Tibial artery (tissue), 4 donors: Measurements from ENCODE around the gene BEND4.

ENCODE experiments used
- DNase-seq, 2 donors: peaks; one replicate each; pipeline ENCODE4 v3.0.0-alpha.2; 2019
- H3K27ac ChIP-seq, 2 donors: fragments of 200-600 bp; sonication (generic) in 1 of 2; 1 replicate in 1 of 2; 2 replicates in 1 of 2; pipeline ENCODE4 v1.5.1; 2018 to 2019; ENCODE audit warnings: mild to moderate bottlenecking in 1 of 2
- H3K27me3 ChIP-seq, 2 donors: fragments of 200-600 bp; sonication (generic) in 1 of 2; one replicate each; pipeline versions ENCODE4 v1.5.1 to v1.6.0; 2016 to 2019
- H3K36me3 ChIP-seq, 3 donors: fragments of 200-600 bp; sonication (generic) in 2 of 3; one replicate each; pipeline ENCODE4 v1.5.1; 2016 to 2019; ENCODE audit warnings: mild to moderate bottlenecking in 2 of 3
- H3K4me1 ChIP-seq, 4 donors: fragments of 200-600 bp; sonication (generic) in 2 of 4; 1 replicate in 3 of 4; 2 replicates in 1 of 4; pipeline ENCODE4 v1.5.1; 2016 to 2019
- H3K4me3 ChIP-seq, 2 donors: fragments of 200-600 bp; sonication (generic) in 1 of 2; 1 replicate in 1 of 2; 2 replicates in 1 of 2; pipeline ENCODE4 v1.5.1; 2018 to 2019; ENCODE audit warnings: mild to moderate bottlenecking in 2 of 2
- H3K9me3 ChIP-seq, 3 donors: fragments of 200-600 bp; sonication (generic) in 1 of 3; one replicate each; pipeline ENCODE4 v1.5.1; 2016 to 2019
- intact Hi-C: fragments of 100-400 bp; cut with DNase I; formaldehyde crosslinking; loops from one replicate; pipeline ENCODE4 v1.15.0; 2023; ENCODE audit warnings: low total_unique reads
- TF ChIP-seq, protein P1 (sequence below), 2 experiments: fragments of 200-600 bp in 1 of 2; fragments of 450-650 bp in 1 of 2; IDR thresholded peaks; one replicate each; pipeline ENCODE4 v1.5.1; 2017 to 2019; ENCODE audit warnings: antibody characterized with exemption in 2 of 2, mild to moderate bottlenecking in 1 of 2, moderate library complexity in 1 of 2

BEND4 gene

GRCh38 chr4:42083816-42084215, 68.6 kb downstream of the BEND4 start:
- Histone ChIP-seq H3K9me3 (no peaks in the 10 kb centered on the region), H3K27ac (no peak overlapping the region), H3K4me1 (no peaks in the 10 kb centered on the region), H3K4me3 (no peak overlapping the region), H3K27me3 (no peaks in the 10 kb centered on the region), H3K36me3 (peaks cover 22 to 44% (median 40%) of the 10 kb centered on the region in 3 donors)
- TF ChIP-seq, protein P1, sequence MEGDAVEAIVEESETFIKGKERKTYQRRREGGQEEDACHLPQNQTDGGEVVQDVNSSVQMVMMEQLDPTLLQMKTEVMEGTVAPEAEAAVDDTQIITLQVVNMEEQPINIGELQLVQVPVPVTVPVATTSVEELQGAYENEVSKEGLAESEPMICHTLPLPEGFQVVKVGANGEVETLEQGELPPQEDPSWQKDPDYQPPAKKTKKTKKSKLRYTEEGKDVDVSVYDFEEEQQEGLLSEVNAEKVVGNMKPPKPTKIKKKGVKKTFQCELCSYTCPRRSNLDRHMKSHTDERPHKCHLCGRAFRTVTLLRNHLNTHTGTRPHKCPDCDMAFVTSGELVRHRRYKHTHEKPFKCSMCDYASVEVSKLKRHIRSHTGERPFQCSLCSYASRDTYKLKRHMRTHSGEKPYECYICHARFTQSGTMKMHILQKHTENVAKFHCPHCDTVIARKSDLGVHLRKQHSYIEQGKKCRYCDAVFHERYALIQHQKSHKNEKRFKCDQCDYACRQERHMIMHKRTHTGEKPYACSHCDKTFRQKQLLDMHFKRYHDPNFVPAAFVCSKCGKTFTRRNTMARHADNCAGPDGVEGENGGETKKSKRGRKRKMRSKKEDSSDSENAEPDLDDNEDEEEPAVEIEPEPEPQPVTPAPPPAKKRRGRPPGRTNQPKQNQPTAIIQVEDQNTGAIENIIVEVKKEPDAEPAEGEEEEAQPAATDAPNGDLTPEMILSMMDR (IDR thresholded peaks at IDR 0.05): no peak
- no peak for DNase-seq
- intact Hi-C loops: no loop called here

GRCh38 chr4:42080306-42080705, 72.1 kb downstream of the BEND4 start:
- Histone ChIP-seq H3K4me3 (no peak overlapping the region), H3K9me3 (no peaks in the 10 kb centered on the region), H3K27me3 (no peaks in the 10 kb centered on the region), H3K36me3 (peaks cover 27 to 32% (median 29%) of the 10 kb centered on the region in 3 donors), H3K4me1 (no peaks in the 10 kb centered on the region), H3K27ac (no peak overlapping the region)
- intact Hi-C loops: no loop called here
- DNase-seq: no peak
- TF ChIP-seq, protein P1 (IDR thresholded peaks at IDR 0.05): no peak

- intact Hi-C loops: no loop called here
- H3K27ac ChIP-seq: no peak overlapping the region
- TF ChIP-seq, protein P1 (IDR thresholded peaks at IDR 0.05): no peak
- no peaks in the 10 kb centered on the region for H3K9me3 ChIP-seq
- H3K27me3 ChIP-seq: no peaks in the 10 kb centered on the region
- no peaks in the 10 kb centered on the region for H3K4me1 ChIP-seq
- no peak overlapping the region for H3K4me3 ChIP-seq
- peaks cover 30 to 33% (median 32%) of the 10 kb centered on the region in 3 donors for H3K36me3 ChIP-seq
- DNase-seq: no peak
These were observed 74.2 kb downstream of the BEND4 start for GRCh38 chr4:42078184-42078801.

GRCh38 chr4:42074294-42074693, 78.2 kb downstream of the BEND4 start:
- no peaks in the 10 kb centered on the region for H3K4me1 ChIP-seq
- intact Hi-C loops: no loop called here
- no peak overlapping the region for H3K4me3 ChIP-seq
- no peaks in the 10 kb centered on the region for H3K9me3 ChIP-seq
- no peak for DNase-seq
- peaks cover 23 to 32% (median 24%) of the 10 kb centered on the region in 3 donors for H3K36me3 ChIP-seq
- TF ChIP-seq, protein P1 (IDR thresholded peaks at IDR 0.05): no peak
- no peaks in the 10 kb centered on the region for H3K27me3 ChIP-seq
- no peak overlapping the region for H3K27ac ChIP-seq

DNA sequence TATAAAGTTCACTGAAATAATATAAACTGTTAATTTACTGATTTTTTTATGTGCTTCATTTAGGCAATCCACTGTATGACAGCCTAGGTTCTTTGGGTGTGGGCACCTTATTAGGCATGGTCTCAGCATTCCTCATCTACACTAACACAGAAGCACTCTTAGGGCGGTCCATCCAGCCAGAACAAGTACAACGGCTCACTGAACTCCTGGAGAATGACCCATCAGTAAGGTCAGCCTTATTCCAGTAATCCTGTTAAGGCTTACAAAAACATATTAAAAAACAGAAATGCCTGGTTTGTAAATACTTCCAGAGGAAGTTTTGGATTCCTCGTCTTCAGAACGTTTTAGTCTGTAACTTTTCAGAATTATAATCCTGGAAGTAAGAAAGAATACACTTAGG, 82.0 kb downstream of the BEND4 start:
- H3K27ac ChIP-seq: no peak overlapping the region
- intact Hi-C loops: no loop called here
- DNase-seq: no peak
- peaks cover 16 to 46% (median 23%) of the 10 kb centered on the region in 3 donors for H3K36me3 ChIP-seq
- H3K27me3 ChIP-seq: no peaks in the 10 kb centered on the region
- H3K4me3 ChIP-seq: no peak overlapping the region
- TF ChIP-seq, protein P1 (IDR thresholded peaks at IDR 0.05): no peak
- H3K9me3 ChIP-seq: no peaks in the 10 kb centered on the region
- H3K4me1 ChIP-seq: no peaks in the 10 kb centered on the region
